HG03342 (cell line): ENCODE measurements around the gene UBE3A.
"Not testable (repeated sequence)": the region's sequence is repeated elsewhere in the genome, so short reads cannot be mapped to it uniquely, and the experiment has no call there.

Experiments
- ATAC-seq: cut with Tn5 transposase; IDR thresholded peaks from one replicate; pipeline ENCODE4 v1.9.1; 2021; ENCODE audit warnings: mild to moderate bottlenecking, moderate library complexity; ENCODE audit not compliant: unreplicated experiment

Gene UBE3A

DNA sequence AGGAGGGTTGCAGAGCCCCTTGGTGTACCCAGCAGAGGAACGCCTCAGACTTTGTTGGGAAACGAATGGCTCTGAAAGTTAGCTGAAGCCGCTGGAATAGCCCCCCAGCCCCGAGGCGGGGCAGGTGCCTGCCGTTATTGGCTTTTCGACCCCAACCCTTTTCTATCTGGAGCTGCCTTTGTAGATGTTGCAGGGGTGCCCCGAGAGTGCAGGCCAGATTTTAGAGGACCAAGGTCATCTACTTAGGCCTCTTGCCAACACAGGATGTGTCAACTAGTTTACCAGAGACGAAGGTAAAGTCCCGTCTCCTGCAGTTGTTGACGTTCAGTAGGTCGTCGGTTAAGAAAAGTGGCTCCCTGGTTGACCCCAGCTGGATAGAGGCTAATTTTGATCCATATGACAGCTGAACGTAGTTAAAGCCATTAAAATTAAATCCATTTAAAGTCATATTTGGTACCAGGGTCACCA, 579 bp upstream of the UBE3A start:
- peak; percentile 5 for ATAC-seq

GRCh38 chr15:25437777-25438600, 835 bp downstream of the UBE3A start:
- ATAC-seq: peak; percentile 40

- ATAC-seq: no peak
These were observed 2.1 kb downstream of the UBE3A start for GRCh38 chr15:25436707-25437106.

GRCh38 chr15:25435474-25436243, 3.2 kb downstream of the UBE3A start:
- no peak for ATAC-seq

DNA sequence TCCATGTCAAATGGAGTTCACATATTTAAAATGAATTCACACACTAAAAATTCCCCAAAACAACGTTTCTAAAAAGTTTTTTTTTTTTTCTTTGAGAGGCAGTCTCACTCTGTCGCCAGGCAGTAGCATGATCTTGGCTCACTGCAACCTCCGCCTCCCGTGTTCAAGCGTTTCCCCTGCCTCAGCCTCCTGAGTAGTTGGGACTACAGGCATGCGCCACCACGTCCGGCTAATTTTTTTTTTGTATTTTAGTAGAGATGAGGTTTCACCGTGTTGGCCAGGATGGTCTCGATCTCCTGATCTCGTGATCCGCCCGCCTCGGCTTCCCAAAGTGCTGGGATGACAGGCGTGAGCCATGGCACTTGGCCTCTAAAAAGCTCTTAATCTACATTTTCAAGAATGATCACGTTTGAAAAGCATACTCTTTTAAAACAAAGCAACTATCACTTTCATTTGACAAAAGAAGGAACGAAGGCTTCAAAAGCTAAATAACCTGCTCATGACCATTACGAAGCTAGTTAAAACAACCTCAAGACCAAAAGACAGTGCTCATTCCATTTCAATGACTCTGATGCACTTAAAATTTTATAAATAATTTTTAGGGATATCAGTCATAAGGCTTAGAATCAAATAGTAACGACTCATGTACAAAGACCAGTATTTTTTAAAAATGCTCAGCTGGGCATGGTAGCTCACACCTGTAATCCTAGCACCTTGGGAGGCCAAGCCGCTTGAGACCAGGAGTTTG, 5.5 kb downstream of the UBE3A start:
- ATAC-seq: no peak

DNA sequence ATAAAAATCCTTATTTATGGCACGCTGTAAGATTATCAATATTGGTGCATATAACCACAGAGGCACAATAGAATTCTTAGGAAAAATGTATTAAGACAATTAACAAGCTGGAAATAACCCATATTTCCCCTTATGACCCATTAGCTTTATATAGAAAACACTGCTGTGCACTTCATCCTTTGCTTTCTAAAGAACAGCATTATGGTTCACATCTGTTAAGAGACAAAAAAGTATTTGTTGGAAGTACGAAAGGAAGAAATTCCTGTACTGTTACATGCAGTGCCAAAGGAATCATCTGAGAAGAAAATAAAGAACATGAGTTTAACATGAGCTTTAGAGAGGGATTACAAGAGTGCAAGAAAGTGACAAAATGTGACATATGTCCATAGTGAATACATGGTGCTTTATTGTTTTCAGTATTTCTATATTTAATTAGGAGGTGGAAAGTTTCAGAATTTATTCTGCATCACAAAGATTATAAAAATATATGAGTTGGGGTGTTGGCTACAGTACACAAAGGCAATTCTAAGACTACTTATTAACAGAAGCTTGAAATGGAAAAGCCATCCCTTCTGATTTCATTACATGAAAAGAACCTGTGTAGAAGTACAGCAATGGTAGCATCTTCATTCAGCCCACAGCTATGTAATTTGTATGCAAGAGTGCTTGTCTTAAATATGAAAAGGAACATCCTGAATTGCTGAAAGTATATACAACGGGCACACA, 6.8 kb downstream of the UBE3A start:
- ATAC-seq: no peak

DNA sequence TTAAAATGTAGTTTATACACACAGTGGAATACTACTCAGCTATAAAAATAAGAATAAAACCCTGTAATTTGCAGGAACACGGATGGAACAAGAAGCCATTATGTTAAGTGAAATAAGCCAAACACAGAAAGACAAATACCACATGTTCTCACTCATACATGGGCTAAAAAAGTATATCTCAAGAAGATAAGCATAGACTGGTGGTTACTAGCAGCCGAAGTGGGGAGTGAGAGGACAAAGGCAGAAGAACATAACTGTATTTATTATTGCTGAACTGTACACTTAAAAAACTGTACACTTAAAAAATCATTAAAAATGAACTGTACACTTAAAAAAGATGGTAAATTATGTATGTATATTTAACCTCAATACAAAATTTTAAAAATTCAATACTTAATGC, 11.0 kb downstream of the UBE3A start:
- ATAC-seq: no peak

- no peak for ATAC-seq
These were observed 11.8 kb downstream of the UBE3A start for GRCh38 chr15:25426896-25427610.

DNA sequence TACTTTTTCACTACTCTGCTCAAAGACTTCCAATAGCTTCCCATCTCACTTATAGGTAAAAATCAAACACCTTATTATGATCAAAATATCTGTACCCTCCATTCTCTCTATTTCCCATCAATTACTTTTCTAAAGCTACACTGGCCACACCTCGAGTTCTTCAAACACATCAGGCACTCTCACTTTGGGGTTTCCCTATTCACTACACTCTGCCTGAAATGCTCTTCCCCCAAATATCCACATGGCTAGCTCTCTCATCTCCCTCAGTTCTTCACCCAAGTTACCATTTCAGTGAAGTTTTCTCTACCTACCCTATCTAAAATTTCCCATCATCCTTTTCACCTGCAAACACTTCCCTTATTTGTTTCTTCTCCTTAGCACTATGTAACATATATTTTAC, 14.8 kb downstream of the UBE3A start:
- no peak for ATAC-seq

GRCh38 chr15:25422021-25422420, 16.8 kb downstream of the UBE3A start:
- ATAC-seq: no peak

DNA sequence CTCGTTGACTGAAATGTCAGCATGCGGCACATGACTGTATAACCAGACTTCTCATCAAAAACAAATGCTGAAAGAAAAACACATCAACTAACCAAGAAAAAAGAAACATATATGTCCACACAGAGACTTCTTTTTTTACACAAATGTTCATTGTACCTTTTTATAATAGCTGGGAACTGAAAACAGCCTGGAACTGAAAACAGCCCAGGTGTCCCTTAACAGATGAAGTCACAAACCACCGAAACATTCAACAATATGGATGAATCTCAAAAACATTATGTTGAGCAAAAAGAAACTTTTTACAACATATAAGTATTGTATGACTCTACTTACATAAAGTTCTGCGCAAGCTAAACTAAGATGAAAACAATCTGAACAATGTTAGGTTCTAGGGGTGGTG, 20.6 kb downstream of the UBE3A start:
- ATAC-seq: no peak

DNA sequence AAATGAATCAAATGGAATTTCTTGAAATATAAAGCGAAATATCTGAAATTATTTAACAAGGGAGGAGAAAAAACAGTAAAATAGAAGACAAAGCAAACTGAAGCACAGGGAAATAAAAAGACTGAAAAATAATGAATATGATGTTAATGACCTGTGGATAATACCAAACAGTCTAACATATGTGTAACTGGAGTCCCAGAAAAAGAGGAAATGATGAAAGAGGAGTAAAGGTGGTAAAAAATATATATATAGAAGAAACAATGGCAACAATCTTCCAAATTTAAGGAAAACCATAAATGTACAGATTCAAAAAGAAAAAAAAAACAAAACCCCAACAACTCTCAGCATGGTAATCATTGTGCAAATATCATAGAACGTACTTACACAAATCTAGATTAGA, 21.2 kb downstream of the UBE3A start:
- no peak for ATAC-seq

GRCh38 chr15:25416693-25417092, 22.1 kb downstream of the UBE3A start:
- ATAC-seq: peak; percentile 65

DNA sequence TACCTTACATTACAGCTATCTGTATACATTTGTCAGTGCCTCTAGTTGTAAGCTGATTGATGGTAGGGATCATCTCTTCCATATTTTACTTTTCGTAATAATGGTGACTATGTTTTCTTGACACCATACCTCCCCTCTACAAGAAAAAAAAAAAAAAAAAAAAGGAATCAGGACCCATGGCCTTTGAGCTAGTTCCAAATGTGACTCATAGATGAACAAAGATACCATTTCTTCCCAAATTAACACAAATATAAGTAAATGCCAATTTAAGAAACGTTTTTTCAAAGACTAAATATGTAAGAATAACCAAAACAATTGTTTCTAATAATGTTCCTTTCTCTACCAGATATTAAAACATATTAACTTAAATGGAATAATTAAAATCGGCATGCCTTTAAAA, 23.1 kb downstream of the UBE3A start:
- ATAC-seq: no peak

DNA sequence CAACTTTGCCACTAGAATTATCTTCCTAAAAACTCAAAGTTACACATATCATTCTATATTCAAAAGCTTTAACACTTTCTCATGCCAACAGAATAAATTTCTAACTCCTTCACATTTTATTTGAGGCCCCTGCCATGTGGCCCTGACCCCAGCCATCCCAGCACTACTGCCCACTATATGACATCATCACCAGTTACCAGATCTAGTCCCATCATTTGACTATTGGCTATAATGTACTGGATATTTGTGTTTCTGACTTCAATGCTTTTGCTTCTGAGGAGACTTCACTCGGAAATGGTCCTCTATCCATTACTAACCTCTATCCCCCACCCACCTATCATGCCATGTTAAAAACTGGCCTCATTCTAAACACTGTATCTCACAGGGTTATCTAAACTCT, 23.6 kb downstream of the UBE3A start:
- ATAC-seq: no peak

DNA sequence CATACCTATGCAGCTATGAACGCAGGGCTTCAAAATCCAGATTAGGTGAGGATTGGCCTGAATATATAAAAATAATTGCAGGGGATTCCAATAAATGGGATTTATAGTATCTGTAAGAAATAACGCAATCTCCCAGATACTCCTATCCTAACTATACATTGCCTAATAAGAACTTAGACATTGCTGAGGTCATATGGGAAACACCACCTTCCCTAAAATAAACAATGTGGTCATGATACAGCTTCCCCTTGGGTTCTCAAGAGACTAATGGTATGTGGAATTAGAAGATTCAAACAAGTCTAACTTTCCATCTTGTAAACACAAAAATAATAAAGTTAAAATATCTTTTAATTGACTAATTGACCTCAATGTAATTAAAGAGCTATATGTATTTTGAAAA, 28.2 kb downstream of the UBE3A start:
- no peak for ATAC-seq

- not testable (repeated sequence) for ATAC-seq
These were observed 29.1 kb downstream of the UBE3A start for GRCh38 chr15:25409731-25410130.

DNA sequence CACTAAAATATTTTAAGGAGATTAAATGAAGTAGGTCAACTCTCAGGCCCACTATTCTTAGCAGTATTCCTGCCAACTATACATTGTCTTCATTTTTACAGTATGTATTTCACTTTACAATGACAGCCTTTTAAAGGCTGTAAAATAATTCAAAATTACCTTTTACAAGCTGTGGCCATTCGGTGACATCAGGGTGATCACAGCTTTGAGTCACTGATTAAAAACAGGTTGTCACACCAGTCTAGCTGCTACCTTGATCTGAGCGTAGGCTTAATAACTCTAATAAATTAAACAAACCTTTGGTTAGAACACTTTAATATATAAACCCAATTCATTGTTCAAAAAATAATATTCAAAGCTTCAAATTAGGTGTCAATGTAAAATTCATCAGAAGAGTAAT, 29.9 kb downstream of the UBE3A start:
- ATAC-seq: no peak

- no peak for ATAC-seq
These were observed 30.4 kb downstream of the UBE3A start for GRCh38 chr15:25408428-25408827.

DNA sequence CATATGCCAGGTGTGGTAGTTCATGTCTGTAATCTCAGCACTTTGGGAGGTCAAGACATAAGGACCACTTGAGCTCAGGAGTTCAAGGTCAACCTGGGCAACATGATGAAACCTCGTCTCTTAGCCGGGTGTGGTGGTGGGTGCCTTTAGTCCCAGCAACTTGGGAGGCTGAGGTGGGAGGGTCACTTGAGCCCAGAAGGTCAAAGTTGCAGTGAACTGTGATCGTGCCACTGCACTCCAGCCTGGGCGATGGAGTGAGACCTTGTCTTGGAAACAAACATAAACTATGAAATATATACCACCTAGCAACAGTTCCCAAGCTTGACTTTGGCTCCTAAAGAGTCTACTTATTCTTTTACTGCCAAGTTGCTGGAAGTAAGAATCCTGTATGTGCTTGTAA, 30.9 kb downstream of the UBE3A start:
- ATAC-seq: no peak
